ENCODE results near the gene SLC7A11. TPM values are rescaled to one million over a fixed set of nuclear protein-coding genes. Genes with fewer than 3 reads are reported as not detected.
A peak's percentile ranks its signal among the peaks of the same experiment; 100 is the strongest.
"Not testable (repeated sequence)": the region's sequence is repeated elsewhere in the genome, so short reads cannot be mapped to it uniquely, and the experiment has no call there.

Gene SLC7A11
- total RNA-seq, 1 donor from 2014 or later = 1.9 TPM

DNA sequence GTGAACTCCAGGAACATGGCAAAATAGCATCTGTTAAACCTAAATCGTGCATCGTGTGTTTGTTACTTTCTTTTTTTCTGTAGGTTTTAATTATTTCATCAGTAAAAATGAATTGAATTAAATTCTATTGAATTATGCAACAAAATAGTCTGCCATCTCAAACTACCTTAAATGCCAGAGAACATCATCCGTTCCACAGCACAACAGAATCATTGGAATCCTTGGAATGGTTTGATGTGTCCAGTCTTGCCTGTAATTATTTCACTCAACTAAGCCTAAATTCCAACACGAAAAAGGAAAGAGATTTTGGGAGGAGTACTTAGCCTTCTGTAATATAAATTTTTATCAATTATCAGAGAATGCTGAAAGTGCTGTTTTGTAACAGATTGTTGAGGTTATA is 17.1 kb upstream of the SLC7A11 start:
- Mint-ChIP-seq H3K36me3 (ENCODE audit: low read depth) (no peaks in the 10 kb centered on the region), H3K9me3 (no peaks in the 10 kb centered on the region), H3K4me3 (no peak overlapping the region), H3K27me3 (peaks cover 10% of the 10 kb centered on the region), H3K27ac (no peak overlapping the region), H3K4me1 (peaks cover 4% of the 10 kb centered on the region)
- DNase-seq = no peak
- intact Hi-C loops (cut with micrococcal nuclease) = no loop called here

DNA sequence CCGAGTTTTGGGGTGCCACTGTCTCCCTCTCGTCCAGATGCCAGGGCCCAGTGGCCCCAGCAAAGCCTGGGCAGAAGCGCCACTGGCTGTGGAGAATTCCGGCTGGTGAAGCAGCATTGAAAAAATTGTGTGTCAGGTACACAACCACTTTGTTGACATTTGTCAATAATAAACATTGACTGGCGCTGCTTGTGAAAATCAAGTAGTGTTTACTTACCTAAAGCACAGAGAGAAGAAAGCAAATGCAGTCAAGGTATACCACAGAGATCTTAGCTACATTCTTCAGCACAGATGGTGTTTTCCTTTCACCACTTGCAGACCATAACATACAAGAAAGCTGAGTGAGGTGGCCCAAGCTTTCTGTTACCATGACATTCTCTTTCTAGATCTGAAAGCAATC is 14.5 kb upstream of the SLC7A11 start:
- no peak overlapping the region for H3K27ac Mint-ChIP-seq
- no peak overlapping the region for H3K4me3 Mint-ChIP-seq
- no peak for DNase-seq
- H3K4me1 Mint-ChIP-seq = peaks cover 4% of the 10 kb centered on the region
- H3K9me3 Mint-ChIP-seq = no peaks in the 10 kb centered on the region
- peaks cover 15% of the 10 kb centered on the region for H3K27me3 Mint-ChIP-seq
- intact Hi-C loops (cut with micrococcal nuclease) = no loop called here
- no peaks in the 10 kb centered on the region for H3K36me3 Mint-ChIP-seq (ENCODE audit: low read depth)

DNA sequence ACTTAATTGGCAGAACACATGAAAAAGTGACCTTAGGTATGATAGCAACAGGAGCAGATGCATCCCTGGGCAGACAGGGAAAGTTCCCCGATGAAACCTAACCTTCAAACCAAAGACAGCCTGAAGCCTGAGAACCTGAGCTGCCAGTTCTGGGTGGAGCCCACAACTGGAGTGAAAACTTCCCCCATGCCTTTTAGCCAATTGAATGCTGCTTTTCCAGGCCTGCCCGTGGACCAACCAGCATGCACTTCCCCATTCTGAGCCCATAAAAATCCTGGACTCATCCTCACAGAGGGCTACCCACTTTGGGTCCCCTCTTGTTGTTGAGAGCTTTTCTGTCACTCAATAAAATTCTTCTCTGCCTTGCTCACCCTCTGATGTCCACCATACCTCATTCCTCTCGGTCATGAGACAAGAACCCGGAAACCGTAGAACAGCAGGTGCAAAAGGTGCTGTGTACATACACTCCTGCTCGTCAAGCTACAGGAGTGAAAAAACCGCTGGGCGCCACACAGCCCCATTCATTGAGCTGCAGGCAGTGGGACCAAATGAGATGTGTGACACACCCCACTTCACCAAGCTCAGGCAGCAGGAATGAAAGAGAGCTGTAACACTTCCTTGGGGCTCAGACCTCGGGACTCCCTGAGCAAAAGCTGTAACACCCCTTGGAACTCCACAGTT is 13.9 kb upstream of the SLC7A11 start:
- no peaks in the 10 kb centered on the region for H3K36me3 Mint-ChIP-seq (ENCODE audit: low read depth)
- no peak for DNase-seq
- peaks cover 4% of the 10 kb centered on the region for H3K4me1 Mint-ChIP-seq
- H3K27ac Mint-ChIP-seq = no peak overlapping the region
- no peaks in the 10 kb centered on the region for H3K9me3 Mint-ChIP-seq
- intact Hi-C loops (cut with micrococcal nuclease) = no loop called here
- H3K27me3 Mint-ChIP-seq = peaks cover 12% of the 10 kb centered on the region
- no peak overlapping the region for H3K4me3 Mint-ChIP-seq

DNA sequence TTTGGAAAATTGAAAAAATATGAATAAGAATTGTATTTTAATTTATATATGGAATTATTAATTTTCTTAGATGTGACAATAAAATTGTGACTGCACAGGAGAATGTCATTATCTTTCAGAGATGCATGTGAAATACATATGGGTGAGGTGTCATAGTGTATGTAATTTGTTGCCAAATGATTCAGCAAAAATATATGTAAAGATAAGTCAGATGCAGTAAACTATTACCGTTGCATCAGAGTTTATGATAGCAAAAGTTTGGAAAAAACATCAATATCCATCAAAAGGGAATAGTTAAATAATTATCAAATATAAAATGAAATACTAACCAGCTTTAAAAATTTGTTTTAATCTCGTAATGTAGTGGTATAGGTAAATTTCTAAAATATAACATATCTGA is 10.4 kb upstream of the SLC7A11 start:
- Mint-ChIP-seq H3K4me3 (no peak overlapping the region), H3K4me1 (peaks cover 4% of the 10 kb centered on the region), H3K27me3 (peaks cover 11% of the 10 kb centered on the region), H3K36me3 (ENCODE audit: low read depth) (no peaks in the 10 kb centered on the region), H3K27ac (no peak overlapping the region), H3K9me3 (no peaks in the 10 kb centered on the region)
- intact Hi-C loops (cut with micrococcal nuclease) = no loop called here
- no peak for DNase-seq

DNA sequence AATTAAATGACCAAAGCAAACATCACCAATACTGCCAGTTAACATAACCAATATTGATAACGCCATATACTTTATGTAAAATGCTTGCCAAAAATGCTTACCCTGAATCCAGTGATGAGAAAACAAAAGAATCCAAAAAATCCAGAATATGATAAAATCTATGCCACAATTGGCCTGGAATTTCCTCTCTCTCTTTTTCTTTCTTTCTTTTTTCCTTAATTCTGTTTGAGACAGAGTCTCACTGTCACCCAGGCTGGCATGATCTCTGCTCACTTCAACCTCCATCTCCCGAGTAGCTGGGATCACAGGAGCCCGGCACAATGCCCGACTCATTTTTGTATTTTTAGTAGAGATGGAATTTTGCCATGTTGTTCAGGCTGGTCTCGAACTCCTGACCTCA is 9.8 kb upstream of the SLC7A11 start:
- Mint-ChIP-seq H3K27me3 (peaks cover 8% of the 10 kb centered on the region), H3K9me3 (no peaks in the 10 kb centered on the region), H3K4me3 (no peak overlapping the region), H3K36me3 (ENCODE audit: low read depth) (no peaks in the 10 kb centered on the region), H3K4me1 (peaks cover 4% of the 10 kb centered on the region), H3K27ac (no peak overlapping the region)
- DNase-seq = no peak
- intact Hi-C loops (cut with micrococcal nuclease) = no loop called here

DNA sequence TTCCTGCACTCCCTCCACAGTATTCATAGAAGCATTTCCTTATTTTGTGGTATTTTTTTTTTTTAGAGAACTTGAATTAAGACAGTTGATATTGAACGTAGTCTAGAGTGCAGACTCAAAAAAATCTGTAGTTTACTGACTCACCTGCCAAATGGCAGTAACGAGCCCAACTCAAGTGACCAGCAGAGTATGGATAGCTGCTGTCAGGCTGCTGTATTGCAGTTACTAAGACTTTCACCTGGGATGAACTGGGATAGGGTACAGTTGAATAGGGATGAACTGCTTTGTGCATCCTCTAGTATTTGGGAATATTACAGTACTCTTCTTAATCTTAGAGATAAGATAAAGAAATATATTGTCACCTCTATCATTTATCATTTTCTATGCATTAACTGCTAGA is 7.0 kb upstream of the SLC7A11 start:
- Mint-ChIP-seq H3K4me1 (no peaks in the 10 kb centered on the region), H3K27me3 (peaks cover 5% of the 10 kb centered on the region), H3K4me3 (no peak overlapping the region), H3K36me3 (ENCODE audit: low read depth) (no peaks in the 10 kb centered on the region), H3K27ac (no peak overlapping the region), H3K9me3 (no peaks in the 10 kb centered on the region)
- intact Hi-C loops (cut with micrococcal nuclease) = loop anchor here (5.0 to 10.0 kb wide), 2 partner anchors 47 to 766 kb away; partner anchors contain the start of gene NOCT
- DNase-seq = no peak

DNA sequence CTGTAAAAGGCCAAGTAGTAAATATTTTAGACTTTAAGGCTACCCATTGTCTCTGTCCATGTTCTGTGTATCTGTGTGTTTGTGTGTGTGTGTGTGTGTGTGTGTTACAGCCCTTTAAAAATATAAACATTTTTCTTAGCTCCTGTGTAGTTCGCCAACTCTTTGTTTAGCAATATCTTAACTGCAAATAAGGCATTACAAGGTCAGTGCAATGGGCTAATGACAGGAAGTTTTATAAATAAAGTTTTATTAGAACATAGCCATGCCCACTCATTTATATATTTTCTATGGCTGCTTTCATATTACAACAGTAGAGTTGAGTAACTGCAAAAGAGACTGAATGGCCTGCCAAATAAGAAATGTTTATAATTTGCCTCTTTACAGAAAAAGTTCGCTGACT is 5.9 kb upstream of the SLC7A11 start:
- intact Hi-C loops (cut with micrococcal nuclease) = loop anchor here (5.0 to 10.0 kb wide), 2 partner anchors 46 to 767 kb away; partner anchors contain the start of gene NOCT
- Mint-ChIP-seq H3K27ac (no peak overlapping the region), H3K4me3 (no peak overlapping the region), H3K4me1 (peaks cover 2% of the 10 kb centered on the region), H3K9me3 (no peaks in the 10 kb centered on the region), H3K36me3 (ENCODE audit: low read depth) (no peaks in the 10 kb centered on the region), H3K27me3 (peaks cover 5% of the 10 kb centered on the region)
- DNase-seq = no peak

DNA sequence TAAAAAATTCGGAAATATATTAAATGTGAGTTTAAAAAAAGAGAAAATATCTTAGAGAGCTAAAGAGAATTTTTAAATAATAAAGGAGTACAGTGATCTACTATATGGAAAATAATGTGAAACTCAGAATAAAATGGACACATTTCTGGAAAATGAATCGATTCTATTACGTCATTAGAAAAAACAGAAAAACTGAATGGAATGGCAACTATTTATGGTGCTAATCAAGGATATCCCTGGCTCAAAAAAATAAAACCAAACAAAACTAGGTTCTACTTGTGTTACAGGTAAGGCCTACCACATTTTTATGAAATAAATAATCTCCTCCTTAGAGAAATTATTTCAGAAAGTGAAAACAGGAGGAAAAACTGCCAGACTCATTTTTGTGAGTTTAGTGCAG is 5.5 kb upstream of the SLC7A11 start:
- no peaks in the 10 kb centered on the region for H3K36me3 Mint-ChIP-seq (ENCODE audit: low read depth)
- no peaks in the 10 kb centered on the region for H3K9me3 Mint-ChIP-seq
- intact Hi-C loops (cut with micrococcal nuclease) = loop anchor here (5.0 to 10.0 kb wide), 2 partner anchors 45 to 767 kb away; partner anchors contain the start of gene NOCT

DNA sequence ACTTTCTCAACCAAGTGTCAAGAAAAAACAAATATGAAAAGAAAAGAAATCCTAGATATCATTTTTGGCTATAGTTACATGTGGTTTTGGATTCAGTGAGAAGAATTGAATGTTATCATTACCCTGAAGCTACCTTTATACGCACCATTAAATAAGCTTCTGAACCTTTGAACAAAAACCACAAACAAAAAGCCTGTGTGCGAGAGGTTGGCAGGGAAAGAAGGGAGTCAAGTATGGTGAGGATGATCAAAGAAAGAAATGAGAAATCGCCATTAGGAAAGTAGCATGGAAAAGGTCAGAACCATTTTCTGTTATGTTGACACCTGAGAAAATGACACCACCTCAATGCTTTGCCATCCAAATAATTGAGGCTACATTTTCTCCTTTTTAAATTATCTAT is 1.2 kb upstream of the SLC7A11 start:
- Mint-ChIP-seq H3K27ac (no peak overlapping the region), H3K4me3 (no peak overlapping the region), H3K27me3 (no peaks in the 10 kb centered on the region), H3K36me3 (ENCODE audit: low read depth) (no peaks in the 10 kb centered on the region), H3K9me3 (no peaks in the 10 kb centered on the region), H3K4me1 (peaks cover 28% of the 10 kb centered on the region)
- intact Hi-C loops (cut with micrococcal nuclease) = loop anchor here (10.0 kb wide), 1 partner anchor 771 kb away; the partner anchor contains the start of gene NOCT
- no peak for DNase-seq

More for the DNA sequence above, 5.5 kb upstream of the SLC7A11 start:
- H3K4me3 Mint-ChIP-seq = no peak overlapping the region
- no peak overlapping the region for H3K27ac Mint-ChIP-seq
- DNase-seq = no peak
- peaks cover 5% of the 10 kb centered on the region for H3K27me3 Mint-ChIP-seq
- peaks cover 2% of the 10 kb centered on the region for H3K4me1 Mint-ChIP-seq

DNA sequence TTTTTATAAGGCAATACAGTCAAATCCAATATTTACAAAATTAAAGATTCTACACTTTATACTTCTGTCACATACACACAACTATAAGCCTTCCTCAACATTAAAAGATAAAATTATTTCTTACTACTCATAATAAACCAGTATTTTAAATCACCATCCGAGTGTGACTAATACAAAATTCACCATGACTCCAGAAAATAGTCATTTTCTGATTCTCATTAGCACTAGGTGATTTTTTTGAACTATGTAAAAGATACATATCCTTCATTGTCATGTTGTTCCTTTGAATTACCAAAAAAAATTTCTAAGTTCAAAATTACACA is 646 bp upstream of the SLC7A11 start:
- DNase-seq = no peak
- Mint-ChIP-seq H3K36me3 (ENCODE audit: low read depth) (no peaks in the 10 kb centered on the region), H3K4me3 (peak overlapping the region; percentile 93), H3K27ac (peak overlapping the region; percentile 95), H3K27me3 (no peaks in the 10 kb centered on the region), H3K4me1 (peaks cover 28% of the 10 kb centered on the region), H3K9me3 (no peaks in the 10 kb centered on the region)
- intact Hi-C loops (cut with micrococcal nuclease) = loop anchor here (10.0 kb wide), 1 partner anchor 772 kb away; the partner anchor contains the start of gene NOCT

DNA sequence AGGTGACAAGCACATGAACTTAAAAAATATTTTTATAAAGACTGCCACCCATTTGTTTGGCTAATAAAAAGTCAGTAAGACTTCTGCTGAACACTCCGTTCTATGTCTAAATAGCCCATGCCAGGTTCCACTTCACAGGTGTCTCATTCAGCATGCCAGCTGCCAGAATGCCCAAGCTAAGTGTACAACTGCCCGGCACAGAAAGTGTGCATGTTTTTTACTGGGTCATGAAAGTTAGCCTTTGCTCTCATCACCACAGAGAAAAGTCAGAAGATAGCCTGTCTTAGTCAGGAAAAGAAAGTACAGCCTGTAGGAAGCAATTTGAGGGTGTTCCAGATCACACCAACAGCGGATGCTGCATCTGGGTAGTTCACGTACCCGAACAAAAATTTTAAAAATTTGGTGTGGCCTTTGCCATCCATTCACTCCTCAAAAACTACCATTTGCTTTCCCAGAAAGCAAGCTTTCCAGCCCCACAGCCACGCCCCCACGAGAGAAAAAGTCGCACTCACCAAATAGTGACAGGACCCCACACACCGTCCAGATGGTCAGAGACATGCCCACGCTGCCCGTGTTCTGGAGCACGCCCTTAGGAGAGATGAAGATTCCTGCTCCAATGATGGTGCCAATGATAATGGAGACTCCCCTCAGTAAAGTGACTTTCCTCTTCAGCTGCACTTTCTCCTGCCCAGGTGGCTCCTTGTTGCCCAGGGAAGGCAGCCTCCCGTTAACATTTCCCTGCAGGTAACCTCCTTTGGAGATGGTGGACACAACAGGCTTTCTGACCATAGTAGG is 671 bp downstream of the SLC7A11 start:
- peaks cover 1% of the 10 kb centered on the region for H3K36me3 Mint-ChIP-seq (ENCODE audit: low read depth)
- intact Hi-C loops (cut with micrococcal nuclease) = loop anchor here (10.0 kb wide), 1 partner anchor 773 kb away; the partner anchor contains the start of gene NOCT
- no peaks in the 10 kb centered on the region for H3K27me3 Mint-ChIP-seq
- peak; percentile 67 for DNase-seq
- H3K27ac Mint-ChIP-seq = peak overlapping the region; percentile 95
- H3K4me3 Mint-ChIP-seq = peak overlapping the region; percentile 93
- H3K9me3 Mint-ChIP-seq = no peaks in the 10 kb centered on the region
- peaks cover 30% of the 10 kb centered on the region for H3K4me1 Mint-ChIP-seq

DNA sequence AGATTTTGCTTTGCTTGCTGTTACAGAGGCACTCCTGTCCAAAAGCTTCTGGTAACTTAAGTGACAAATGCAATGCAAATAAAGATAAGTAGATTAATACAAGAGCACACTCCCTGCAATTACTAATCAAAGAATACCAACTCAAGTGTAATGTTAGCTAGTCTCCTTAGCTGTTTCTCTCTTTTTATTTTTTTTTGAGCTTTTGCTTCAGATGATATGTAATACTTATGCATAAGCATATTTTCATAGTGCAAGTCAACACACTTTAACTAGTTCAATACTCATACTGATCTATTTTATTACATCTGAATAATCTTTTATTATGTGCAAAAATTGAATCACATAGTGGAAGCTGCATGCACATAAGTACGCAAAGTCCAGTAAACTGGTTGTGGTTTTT is 2.7 kb downstream of the SLC7A11 start:
- peaks cover 6% of the 10 kb centered on the region for H3K36me3 Mint-ChIP-seq (ENCODE audit: low read depth)
- no peak overlapping the region for H3K27ac Mint-ChIP-seq
- H3K27me3 Mint-ChIP-seq = no peaks in the 10 kb centered on the region
- H3K4me3 Mint-ChIP-seq = peak overlapping the region; percentile 5
- H3K4me1 Mint-ChIP-seq = peaks cover 40% of the 10 kb centered on the region
- no peaks in the 10 kb centered on the region for H3K9me3 Mint-ChIP-seq
- intact Hi-C loops (cut with micrococcal nuclease) = no loop called here
- DNase-seq = no peak

DNA sequence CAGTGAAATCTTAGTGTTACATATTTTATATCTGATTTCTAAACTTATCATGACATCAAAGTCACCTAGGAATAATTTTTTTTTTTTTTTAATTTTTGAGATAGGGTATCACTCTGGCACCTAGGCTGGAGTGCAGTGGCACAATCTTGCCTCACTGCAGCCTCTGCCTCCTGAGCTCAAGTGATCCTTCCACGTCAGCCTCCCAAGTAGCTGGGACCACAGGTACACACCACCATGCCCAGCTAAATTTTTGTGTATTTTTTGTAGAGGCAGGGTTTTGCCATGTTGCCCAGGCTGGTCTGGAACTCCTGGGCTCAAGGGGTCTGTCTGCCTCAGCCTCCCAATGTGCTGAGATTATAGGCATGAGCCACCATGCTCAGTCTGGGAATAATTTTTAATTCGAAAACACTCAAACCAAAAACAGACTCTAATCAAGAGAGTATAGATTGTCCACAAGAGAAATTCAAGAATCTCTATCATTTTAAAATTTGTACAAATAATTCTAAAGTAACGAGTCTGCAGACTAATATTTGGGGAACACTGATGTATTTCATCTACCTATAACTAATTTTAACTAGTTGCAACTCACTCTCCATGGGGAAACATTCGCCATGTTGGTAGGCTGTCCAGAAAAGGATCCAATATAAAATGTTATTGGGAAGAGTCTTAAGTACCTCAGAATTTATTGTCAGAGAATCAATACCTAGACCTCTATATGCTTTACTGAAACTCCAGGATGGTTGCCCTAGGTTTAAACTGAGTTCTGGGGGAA is 3.4 kb downstream of the SLC7A11 start:
- H3K27me3 Mint-ChIP-seq = no peaks in the 10 kb centered on the region
- H3K27ac Mint-ChIP-seq = no peak overlapping the region
- H3K36me3 Mint-ChIP-seq (ENCODE audit: low read depth) = peaks cover 6% of the 10 kb centered on the region
- no peak overlapping the region for H3K4me3 Mint-ChIP-seq
- DNase-seq = no peak
- intact Hi-C loops (cut with micrococcal nuclease) = no loop called here
- H3K9me3 Mint-ChIP-seq = no peaks in the 10 kb centered on the region
- H3K4me1 Mint-ChIP-seq = peaks cover 40% of the 10 kb centered on the region

DNA sequence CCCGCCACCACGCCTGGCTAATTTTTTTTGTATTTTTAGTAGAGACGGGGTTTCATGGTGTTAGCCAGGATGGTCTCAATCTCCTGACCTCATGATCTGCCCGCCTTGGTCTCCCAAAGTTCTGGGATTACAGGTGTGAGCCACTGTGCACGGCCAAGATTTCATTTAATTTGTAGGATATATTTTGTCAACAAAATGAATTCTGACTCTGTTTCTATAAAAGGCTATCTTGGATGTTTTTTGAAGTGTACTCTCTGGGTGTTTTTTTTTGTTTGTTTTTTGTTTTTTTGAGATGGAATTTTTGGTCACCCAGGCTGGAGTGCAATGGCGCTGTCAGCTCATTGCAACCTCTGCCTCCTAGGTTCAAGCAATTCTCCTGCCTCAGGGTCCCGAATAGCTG is 5.0 kb downstream of the SLC7A11 start:
- peaks cover 35% of the 10 kb centered on the region for H3K4me1 Mint-ChIP-seq
- DNase-seq; intact Hi-C loops (cut with micrococcal nuclease); H3K36me3 Mint-ChIP-seq (ENCODE audit: low read depth); H3K27ac Mint-ChIP-seq; H3K27me3 Mint-ChIP-seq; H3K9me3 Mint-ChIP-seq; H3K4me3 Mint-ChIP-seq: not testable (repeated sequence)

Data from activated CD4-positive, alpha-beta T cell treated with anti-CD3 and anti-CD28 coated beads, Interleukin-2, amount 10 ng/mL, durations not matched to agents 24 days and 14 days (primary cell).